Measurements from ENCODE around the gene COPB2.

GRCh38 chr3:139311557-139311956 is 77.9 kb downstream of the COPB2 start:
- TF ChIP-seq TCF4 (CRISPR knock-in tag; IDR thresholded peaks at IDR 0.05; ENCODE audit: borderline replicate concordance) (no peak), ZFP30 (CRISPR knock-in tag; IDR thresholded peaks at IDR 0.05) (no peak), ZNF8 (CRISPR knock-in tag; IDR thresholded peaks at IDR 0.05) (no peak), CREB5 (CRISPR knock-in tag; IDR thresholded peaks at IDR 0.05; ENCODE audit: low read depth) (no peak), PATZ1 (CRISPR knock-in tag; IDR thresholded peaks at IDR 0.05; ENCODE audit: borderline replicate concordance) (no peak), ZC3H10 (CRISPR knock-in tag; IDR thresholded peaks at IDR 0.05) (no peak)
